ENCODE measurements around the gene SNIP1.
"Not testable (repeated sequence)": the region's sequence is repeated elsewhere in the genome, so short reads cannot be mapped to it uniquely, and the experiment has no call there.

The SNIP1 gene

GRCh38 chr1:37560401-37561132 is 6.5 kb upstream of the SNIP1 start:
- H3K4me3 ChIP-seq (replicated peaks; ENCODE audit: insufficient read depth, low read length) = no peak overlapping the region
- no peak for TF ChIP-seq GABPA (IDR thresholded peaks at IDR 0.05; ENCODE audit: low read depth)
- TF ChIP-seq POLR2AphosphoS5 (IDR thresholded peaks at IDR 0.05; ENCODE audit: low read depth) = no peak
- TF ChIP-seq REST (IDR thresholded peaks at IDR 0.05; ENCODE audit: insufficient replicate concordance, low read depth) = no peak
- TF ChIP-seq CTCF (IDR thresholded peaks at IDR 0.05; ENCODE audit: insufficient read depth, low read length) = no peak
- TF ChIP-seq SPI1 (IDR thresholded peaks at IDR 0.05; ENCODE audit: borderline replicate concordance, low read depth) = no peak
- no peak for DNase-seq (ENCODE audit: low read depth in 1 of 2, low spot score in 1 of 2)
- no peaks in the 10 kb centered on the region for H3K27me3 ChIP-seq (ENCODE audit: insufficient read depth, poor library complexity, severe bottlenecking)
- H3K27ac ChIP-seq (replicated peaks) = no peak overlapping the region

GRCh38 chr1:37559957-37560379 is 5.9 kb upstream of the SNIP1 start:
- H3K27me3 ChIP-seq (ENCODE audit: insufficient read depth, poor library complexity, severe bottlenecking); H3K27ac ChIP-seq (replicated peaks); H3K4me3 ChIP-seq (replicated peaks; ENCODE audit: insufficient read depth, low read length); DNase-seq (ENCODE audit: low read depth in 1 of 2, low spot score in 1 of 2): not testable (repeated sequence)
- TF ChIP-seq SPI1 (IDR thresholded peaks at IDR 0.05; ENCODE audit: borderline replicate concordance, low read depth) = peak; percentile 23; the same call in 1 of the 2 replicates

GRCh38 chr1:37559080-37559479 is 5.0 kb upstream of the SNIP1 start:
- Histone ChIP-seq H3K4me3 (replicated peaks; ENCODE audit: insufficient read depth, low read length) (no peak overlapping the region), H3K27ac (replicated peaks) (no peak overlapping the region), H3K27me3 (ENCODE audit: insufficient read depth, poor library complexity, severe bottlenecking) (no peaks in the 10 kb centered on the region)
- DNase-seq (ENCODE audit: low read depth in 1 of 2, low spot score in 1 of 2) = no peak
- no peak for TF ChIP-seq GABPA (IDR thresholded peaks at IDR 0.05; ENCODE audit: low read depth)
- no peak for TF ChIP-seq POLR2AphosphoS5 (IDR thresholded peaks at IDR 0.05; ENCODE audit: low read depth)
- TF ChIP-seq REST (IDR thresholded peaks at IDR 0.05; ENCODE audit: insufficient replicate concordance, low read depth) = no peak
- TF ChIP-seq SPI1 (IDR thresholded peaks at IDR 0.05; ENCODE audit: borderline replicate concordance, low read depth) = no peak
- no peak for TF ChIP-seq CTCF (IDR thresholded peaks at IDR 0.05; ENCODE audit: insufficient read depth, low read length)

GRCh38 chr1:37558411-37558810 is 4.3 kb upstream of the SNIP1 start:
- Histone ChIP-seq H3K27ac (replicated peaks) (no peak overlapping the region), H3K27me3 (ENCODE audit: insufficient read depth, poor library complexity, severe bottlenecking) (no peaks in the 10 kb centered on the region), H3K4me3 (replicated peaks; ENCODE audit: insufficient read depth, low read length) (no peak overlapping the region)
- TF ChIP-seq POLR2AphosphoS5 (IDR thresholded peaks at IDR 0.05; ENCODE audit: low read depth) (no peak), SPI1 (IDR thresholded peaks at IDR 0.05; ENCODE audit: borderline replicate concordance, low read depth) (no peak), REST (IDR thresholded peaks at IDR 0.05; ENCODE audit: insufficient replicate concordance, low read depth) (no peak), CTCF (IDR thresholded peaks at IDR 0.05; ENCODE audit: insufficient read depth, low read length) (no peak), GABPA (IDR thresholded peaks at IDR 0.05; ENCODE audit: low read depth) (no peak)
- no peak for DNase-seq (ENCODE audit: low read depth in 1 of 2, low spot score in 1 of 2)

Measured in HL-60 (cell line).